Measurements from ENCODE around the gene SPRYD4.
"Not testable (repeated sequence)": the region's sequence is repeated elsewhere in the genome, so short reads cannot be mapped to it uniquely, and the experiment has no call there.

Gene SPRYD4

GRCh38 chr12:56468216-56469006 is at the start of gene SPRYD4:
TSS of gene SPRYD4 (plus strand) at chr12:56468578. CDS start at chr12:56468592, 14 bp downstream.
- in situ Hi-C loops (cut with MboI; ENCODE audit: low sequenced_read_pairs), result loop anchor here (10.0 kb wide), 2 partner anchors 274 to 344 kb away; partner anchors contain the start of gene ESYT1

DNA sequence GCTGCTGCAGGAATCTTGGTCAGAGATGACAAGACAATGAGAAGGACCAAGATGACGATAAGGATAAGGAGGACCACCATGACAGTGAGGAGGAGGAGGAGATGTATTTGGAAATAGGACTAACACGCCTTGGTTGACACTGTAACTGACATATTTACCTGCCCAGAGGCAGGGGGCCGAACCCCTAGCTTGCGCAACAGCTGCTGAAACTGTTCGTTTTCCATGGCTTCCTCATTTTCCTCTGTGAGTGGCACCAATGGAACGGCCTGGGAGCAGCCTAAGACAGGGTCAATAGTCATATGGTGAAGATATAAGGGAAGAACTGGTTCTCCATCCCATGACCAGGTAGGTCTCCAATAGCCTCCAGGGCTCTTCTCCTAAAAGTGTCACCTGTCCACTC is 48.0 kb upstream of the SPRYD4 start:
- in situ Hi-C loops (cut with MboI; ENCODE audit: low sequenced_read_pairs), result no loop called here

GRCh38 chr12:56425193-56425592 is 43.2 kb upstream of the SPRYD4 start:
- in situ Hi-C loops (cut with MboI; ENCODE audit: low sequenced_read_pairs), result no loop called here

DNA sequence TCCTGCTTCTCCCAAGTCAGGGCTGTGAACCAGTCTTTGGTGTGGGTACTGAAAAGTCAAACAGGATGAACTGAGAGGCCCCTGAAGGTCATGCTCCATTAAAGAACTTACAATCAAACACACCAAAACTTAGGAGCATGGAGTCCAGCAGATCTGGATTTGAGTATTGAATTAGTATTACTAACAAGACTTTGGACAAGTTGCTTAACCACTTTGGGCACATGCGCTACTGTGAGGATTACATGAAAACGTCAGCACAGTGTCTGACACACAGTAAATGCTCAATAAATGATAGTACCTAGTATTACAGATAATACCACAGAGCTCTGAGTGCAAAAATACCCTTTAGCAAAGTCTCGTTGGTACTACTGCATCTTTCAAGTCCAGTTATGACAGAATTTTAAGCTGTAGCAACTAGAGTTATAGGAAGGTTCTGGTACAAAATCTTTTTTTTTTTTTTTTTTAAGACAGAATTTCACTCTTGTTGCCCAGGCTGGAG is 42.4 kb upstream of the SPRYD4 start:
- in situ Hi-C loops (cut with MboI; ENCODE audit: low sequenced_read_pairs), result no loop called here

- in situ Hi-C loops (cut with MboI; ENCODE audit: low sequenced_read_pairs), result no loop called here
These were observed 37.1 kb upstream of the SPRYD4 start for GRCh38 chr12:56431288-56431687.

- in situ Hi-C loops (cut with MboI; ENCODE audit: low sequenced_read_pairs), result no loop called here
These were observed 36.5 kb upstream of the SPRYD4 start for GRCh38 chr12:56431850-56432249.

DNA sequence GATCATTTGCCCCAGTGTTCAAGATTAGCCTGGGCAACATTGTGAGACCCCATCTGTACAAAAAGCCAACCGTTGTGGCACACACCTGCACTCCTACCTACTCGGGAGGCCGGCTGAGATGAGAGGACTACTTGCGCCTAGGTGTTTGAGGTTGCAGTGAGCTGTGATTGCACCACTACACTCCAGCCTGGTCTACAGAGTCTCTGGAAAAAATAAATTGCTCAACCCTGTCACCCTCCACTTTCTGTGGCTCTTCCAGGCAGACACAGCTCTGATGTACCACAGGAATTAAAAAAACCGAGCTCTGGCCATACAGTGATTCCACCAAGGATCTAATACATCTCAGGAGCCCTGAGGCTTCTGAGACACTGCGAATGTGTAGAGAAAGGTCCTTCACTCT is 33.5 kb upstream of the SPRYD4 start:
- in situ Hi-C loops (cut with MboI; ENCODE audit: low sequenced_read_pairs), result no loop called here

DNA sequence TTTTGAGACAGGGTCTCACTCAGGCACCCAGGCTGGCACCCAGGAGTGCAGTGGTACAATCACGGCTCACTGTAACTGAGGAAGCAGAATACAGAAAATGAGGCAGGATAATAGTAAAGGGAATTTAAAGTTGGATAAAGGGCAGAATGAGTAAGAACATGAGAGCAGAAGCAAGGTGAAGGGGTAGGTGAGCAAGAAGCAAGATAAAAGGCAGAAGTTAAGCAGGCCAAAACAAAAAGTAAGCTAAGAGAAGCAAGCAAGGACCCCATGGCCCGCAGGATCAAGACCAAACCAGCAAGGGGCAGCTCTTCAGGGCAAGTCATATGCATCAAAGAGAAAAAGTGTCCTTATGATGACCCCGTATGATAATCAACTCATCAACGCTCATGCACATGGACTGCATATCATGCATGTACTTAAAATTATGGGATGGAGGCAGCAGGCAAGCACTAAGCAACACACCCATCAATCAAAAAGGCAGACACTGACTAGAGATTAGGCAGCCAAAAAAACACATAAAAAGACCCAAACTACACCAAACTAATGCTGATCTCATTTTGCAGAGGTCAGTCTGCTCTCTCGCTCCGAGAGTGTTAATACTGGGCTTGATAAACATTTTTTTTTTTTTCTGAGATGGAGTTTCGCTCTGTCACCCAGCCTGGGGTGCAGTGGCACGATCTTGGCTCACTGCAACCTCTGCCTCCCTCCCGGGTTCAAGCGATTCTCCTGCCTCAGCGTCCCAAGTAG is 30.8 kb upstream of the SPRYD4 start:
- in situ Hi-C loops (cut with MboI; ENCODE audit: low sequenced_read_pairs), result no loop called here

- in situ Hi-C loops (cut with MboI; ENCODE audit: low sequenced_read_pairs), result not testable (repeated sequence)
These were observed 25.2 kb upstream of the SPRYD4 start for GRCh38 chr12:56443208-56443607.

DNA sequence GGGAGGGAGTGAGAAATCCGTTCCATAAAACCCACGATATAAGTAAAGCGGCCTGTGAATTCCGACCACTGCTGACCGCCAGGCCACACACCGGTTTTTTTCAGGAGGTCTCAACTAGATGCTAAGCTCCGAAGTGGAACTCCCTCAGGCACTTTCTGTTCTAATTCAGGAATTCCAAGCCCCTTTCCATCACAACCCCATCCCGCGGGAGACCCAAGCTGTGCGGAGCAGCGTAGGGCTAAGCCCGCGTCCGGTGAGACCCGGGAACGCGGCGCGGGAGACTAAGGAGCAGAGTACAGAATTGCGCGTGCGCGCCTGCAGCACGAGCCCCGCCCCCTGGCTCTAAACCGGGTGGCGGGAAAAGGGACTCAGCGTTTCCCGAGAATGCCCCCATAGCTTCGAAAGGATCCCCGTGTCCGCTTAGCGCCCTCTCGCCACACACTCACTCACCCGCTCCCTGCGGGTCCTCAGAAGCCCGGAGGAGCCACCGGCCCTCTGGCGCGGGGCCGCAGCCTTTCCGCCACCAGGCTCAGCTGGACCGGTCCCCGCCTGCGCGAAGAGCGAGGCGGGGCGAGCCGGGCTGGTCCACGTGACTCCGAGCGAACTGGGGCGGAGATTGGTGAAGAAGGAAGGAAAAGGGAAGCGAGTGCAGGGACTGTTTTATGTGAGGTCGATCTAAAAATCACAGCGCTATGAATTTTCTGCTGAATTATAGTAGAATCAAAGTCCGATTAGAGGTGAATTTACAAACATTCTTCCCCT is 19.3 kb upstream of the SPRYD4 start, which contains the start of gene TIMELESS:
Gene TIMELESS, minus strand, starts transcription at position 567 of the 762 bp plus-strand sequence. CDS start 15,256 bp downstream, outside the sequence.
- in situ Hi-C loops (cut with MboI; ENCODE audit: low sequenced_read_pairs), result no loop called here

DNA sequence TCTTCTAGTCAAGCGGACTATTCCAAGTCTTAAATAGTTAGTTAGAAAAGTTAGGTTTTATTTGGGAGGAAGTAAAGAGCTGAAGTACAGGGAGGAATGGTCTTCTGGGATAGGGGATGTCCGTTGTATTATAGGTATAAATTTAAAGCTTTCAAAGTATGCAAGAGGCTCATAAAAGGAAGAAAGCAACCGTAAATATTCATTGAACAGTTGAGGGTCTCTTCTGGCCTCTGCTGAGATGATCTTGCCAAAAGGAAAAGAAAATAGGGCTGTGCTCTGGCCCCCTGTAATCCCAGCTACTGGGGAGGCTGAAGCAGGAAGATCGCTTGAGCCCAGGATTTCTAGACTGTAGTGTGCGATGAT is 18.8 kb upstream of the SPRYD4 start:
- in situ Hi-C loops (cut with MboI; ENCODE audit: low sequenced_read_pairs), result no loop called here

GRCh38 chr12:56450241-56450640 is 18.1 kb upstream of the SPRYD4 start:
- in situ Hi-C loops (cut with MboI; ENCODE audit: low sequenced_read_pairs), result no loop called here

DNA sequence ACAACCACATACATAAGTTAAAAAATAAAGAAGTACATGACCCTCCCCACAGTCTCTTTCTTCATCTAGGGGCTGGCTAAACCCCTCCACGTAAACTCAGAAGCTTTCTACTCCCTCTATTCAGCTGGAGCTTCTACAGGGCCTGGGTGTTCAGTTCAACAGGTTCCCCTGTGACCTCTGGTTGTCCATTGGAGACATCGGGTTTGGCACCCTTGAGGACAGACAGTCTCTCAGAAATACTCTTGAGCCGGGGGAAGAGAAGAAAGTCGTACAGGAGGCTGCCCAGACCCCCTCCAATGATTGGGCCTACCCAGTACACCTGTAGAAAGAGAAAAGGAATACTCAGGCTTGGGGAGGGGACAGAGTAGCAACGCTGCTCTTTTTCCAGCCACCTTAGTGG is 17.2 kb upstream of the SPRYD4 start:
- in situ Hi-C loops (cut with MboI; ENCODE audit: low sequenced_read_pairs), result no loop called here

DNA sequence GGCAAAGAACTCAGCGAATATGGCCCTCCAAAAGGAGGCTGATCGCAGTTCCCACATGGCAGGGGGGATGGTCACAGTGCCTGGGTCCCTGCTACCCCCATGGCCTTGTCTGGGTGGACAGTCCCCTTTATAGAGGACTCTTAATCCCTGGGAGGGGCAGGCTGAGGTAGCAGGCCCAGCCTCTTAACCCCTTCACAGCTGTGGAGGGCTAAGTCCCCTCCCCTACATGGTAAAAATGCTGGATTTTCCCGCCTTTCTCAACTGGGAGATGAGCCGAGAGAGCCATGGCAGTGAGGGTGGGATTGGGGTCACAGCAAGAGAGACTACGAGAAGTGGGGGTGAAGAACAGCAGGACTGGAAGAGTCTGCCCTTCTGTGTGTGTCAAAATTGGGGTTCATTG is 13.8 kb upstream of the SPRYD4 start, which contains the start of gene MIP:
Gene MIP, minus strand, starts transcription at position 101 of the 400 bp plus-strand sequence. Its CDS starts 44 bp downstream, at position 57.
- in situ Hi-C loops (cut with MboI; ENCODE audit: low sequenced_read_pairs), result no loop called here

GRCh38 chr12:56457817-56458216 is 10.6 kb upstream of the SPRYD4 start:
- in situ Hi-C loops (cut with MboI; ENCODE audit: low sequenced_read_pairs), result no loop called here

DNA sequence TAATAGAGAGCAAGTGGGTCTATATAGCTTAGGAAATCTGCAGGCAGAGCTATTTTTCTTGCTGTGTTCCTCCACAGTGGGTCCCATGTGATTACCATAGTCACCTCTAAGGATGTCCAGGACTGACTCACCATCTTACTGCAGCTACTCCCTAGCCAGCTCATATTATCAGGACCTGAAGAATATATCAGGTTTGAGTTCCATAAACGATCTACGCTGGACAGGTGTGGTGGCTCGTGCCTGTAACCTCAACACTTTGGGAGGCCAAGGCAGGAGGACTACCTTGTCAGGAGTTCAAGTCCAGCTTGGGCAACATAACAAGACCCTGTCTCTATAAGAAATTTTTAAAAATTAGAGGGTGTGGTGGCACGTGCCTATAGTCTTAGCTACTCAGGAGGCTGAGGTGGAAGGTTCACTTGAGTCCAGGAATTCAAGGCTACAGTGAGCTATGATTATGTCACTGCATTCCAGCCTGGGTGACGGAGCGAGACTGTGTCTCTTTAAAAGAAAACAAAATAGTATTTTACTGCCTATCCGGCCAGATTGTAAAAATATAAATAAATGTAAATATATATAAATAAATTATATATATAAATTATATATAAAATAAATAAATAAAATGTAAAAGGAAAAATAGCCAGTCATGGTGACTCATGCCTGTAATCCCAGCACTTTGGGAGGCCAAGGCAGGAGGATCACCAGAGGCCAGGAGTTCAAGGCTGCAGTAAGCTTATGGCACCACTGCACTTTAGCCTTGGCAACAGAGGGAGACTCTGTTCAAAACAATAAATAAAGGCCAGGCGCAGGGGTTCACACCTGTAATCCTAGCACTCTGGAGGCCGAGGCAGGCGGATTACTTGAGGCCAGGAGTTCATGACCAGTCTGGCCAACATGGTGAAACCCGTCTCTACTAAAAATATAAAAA is 6.9 kb upstream of the SPRYD4 start:
- in situ Hi-C loops (cut with MboI; ENCODE audit: low sequenced_read_pairs), result loop anchor here (10.0 kb wide), 2 partner anchors 267 to 337 kb away; partner anchors contain the start of gene ESYT1

GRCh38 chr12:56462565-56462964 is 5.8 kb upstream of the SPRYD4 start:
- in situ Hi-C loops (cut with MboI; ENCODE audit: low sequenced_read_pairs), result loop anchor here (10.0 kb wide), 2 partner anchors 268 to 338 kb away; partner anchors contain the start of gene ESYT1

DNA sequence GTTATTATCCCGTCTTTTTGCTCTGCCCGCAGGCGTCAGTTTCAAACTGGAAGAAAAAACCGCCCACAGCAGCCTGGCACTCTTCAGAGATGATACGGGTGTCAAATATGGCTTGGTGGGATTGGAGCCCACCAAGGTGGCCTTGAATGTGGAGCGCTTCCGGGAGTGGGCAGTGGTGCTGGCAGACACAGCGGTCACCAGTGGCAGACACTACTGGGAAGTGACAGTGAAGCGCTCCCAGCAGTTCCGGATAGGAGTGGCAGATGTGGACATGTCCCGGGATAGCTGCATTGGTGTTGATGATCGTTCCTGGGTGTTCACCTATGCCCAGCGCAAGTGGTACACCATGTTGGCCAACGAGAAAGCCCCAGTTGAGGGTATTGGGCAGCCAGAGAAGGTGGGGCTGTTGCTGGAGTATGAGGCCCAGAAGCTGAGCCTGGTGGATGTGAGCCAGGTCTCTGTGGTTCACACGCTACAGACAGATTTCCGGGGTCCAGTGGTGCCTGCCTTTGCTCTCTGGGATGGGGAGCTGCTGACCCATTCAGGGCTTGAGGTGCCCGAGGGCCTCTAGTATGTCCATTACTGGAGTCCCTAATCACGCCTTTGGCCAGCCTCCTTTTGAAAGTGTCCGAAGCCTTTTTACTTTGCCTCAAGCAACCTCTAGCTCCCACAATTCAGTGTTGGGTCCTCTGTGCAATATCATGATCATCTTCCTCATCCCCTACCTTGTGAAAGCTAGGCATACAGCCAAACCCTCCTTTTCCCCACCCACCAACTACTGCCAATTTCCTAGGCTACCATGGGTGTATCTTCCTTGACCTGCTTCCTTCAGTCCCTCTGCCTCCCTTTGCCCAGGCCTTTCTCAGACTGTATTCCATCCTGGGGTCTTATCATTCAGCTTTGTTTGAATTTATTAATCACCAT is 891 bp downstream of the SPRYD4 start:
- in situ Hi-C loops (cut with MboI; ENCODE audit: low sequenced_read_pairs), result loop anchor here (10.0 kb wide), 2 partner anchors 274 to 344 kb away; partner anchors contain the start of gene ESYT1

DNA sequence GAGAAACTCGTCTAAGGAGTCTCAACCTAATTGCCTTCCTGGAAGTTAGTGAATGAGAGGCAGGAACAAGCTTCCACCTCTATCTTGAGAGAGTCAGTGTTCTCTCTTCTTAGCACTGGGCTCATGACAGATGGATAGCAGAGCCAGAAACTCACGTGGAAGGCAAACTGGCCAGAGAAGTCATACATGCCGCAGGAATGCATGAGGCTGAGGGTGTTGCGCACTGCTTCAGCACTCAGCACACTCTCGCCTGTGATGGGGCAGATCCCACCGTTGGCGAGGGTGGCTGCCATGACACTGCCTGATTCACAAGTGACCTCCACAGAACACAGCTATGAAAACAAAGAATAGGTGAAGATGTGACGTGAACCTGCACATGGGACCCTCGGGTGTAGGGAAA is 6.0 kb downstream of the SPRYD4 start:
- in situ Hi-C loops (cut with MboI; ENCODE audit: low sequenced_read_pairs), result no loop called here

Measured in HL-60/S4 (cell line).